Astrocyte (in vitro differentiated cells and primary cell): Measurements from ENCODE around the gene INPP5A. TPM values are rescaled to one million over a fixed set of nuclear protein-coding genes. Genes with fewer than 3 reads are reported as not detected.

Experiments used
- DNase-seq: peaks from one replicate; pipeline ENCODE4 v3.0.0-alpha.2; 2010; ENCODE audit warnings: low read depth
- FAIRE-seq: peaks from 2 replicates; lab custom pipeline; 2011; peaks lifted over from hg19 to GRCh38; lab: Jason Lieb, UNC
- H2AFZ ChIP-seq: 2 replicates; pipeline ENCODE4 v1.6.0; 2012; ENCODE audit warnings: low read depth, low read length, inconsistent platforms
- H3K27ac ChIP-seq: 2 replicates; pipeline ENCODE4 v1.5.1; 2011; ENCODE audit warnings: low read depth, low read length, inconsistent platforms
- H3K27me3 ChIP-seq: 2 replicates; pipeline ENCODE4 v1.6.0; 2011; ENCODE audit warnings: low read length, inconsistent platforms; ENCODE audit not compliant: insufficient read depth
- H3K36me3 ChIP-seq: 2 replicates; pipeline ENCODE4 v1.5.1; 2011; ENCODE audit warnings: low read length, inconsistent platforms; ENCODE audit not compliant: insufficient read depth
- H3K4me1 ChIP-seq: 2 replicates; pipeline ENCODE4 v1.5.1; 2011; ENCODE audit warnings: low read length, inconsistent platforms; ENCODE audit not compliant: insufficient read depth
- H3K4me2 ChIP-seq: 2 replicates; pipeline ENCODE4 v1.6.0; 2012; ENCODE audit warnings: low read length, inconsistent platforms
- H3K4me3 ChIP-seq: 2 replicates; pipeline ENCODE4 v1.5.1; 2011; ENCODE audit warnings: low read depth, mild to moderate bottlenecking, low read length, inconsistent platforms; ENCODE audit not compliant: insufficient read depth
- H3K79me2 ChIP-seq: 2 replicates; pipeline ENCODE4 v1.6.0; 2012; ENCODE audit warnings: mild to moderate bottlenecking, low read length, inconsistent platforms; ENCODE audit not compliant: insufficient read depth
- H3K9ac ChIP-seq: 2 replicates; pipeline ENCODE4 v1.6.0; 2012; ENCODE audit warnings: mild to moderate bottlenecking, low read length, inconsistent platforms
- H3K9me3 ChIP-seq: 2 replicates; pipeline ENCODE4 v1.5.1; 2012; ENCODE audit warnings: low read depth, mild to moderate bottlenecking, low read length, inconsistent platforms; ENCODE audit not compliant: insufficient read depth
- H4K20me1 ChIP-seq: 2 replicates; pipeline ENCODE4 v1.6.0; 2012; ENCODE audit warnings: low read length, inconsistent platforms; ENCODE audit not compliant: insufficient read depth
- H3K27ac Mint-ChIP-seq: one replicate; pipeline ENCODE4 v1.8.0; 2021; ENCODE audit warnings: mild to moderate bottlenecking, mixed read lengths; ENCODE audit not compliant: unreplicated experiment
- H3K27me3 Mint-ChIP-seq: one replicate; pipeline ENCODE4 v1.8.0; 2021; ENCODE audit warnings: low read depth, mixed read lengths; ENCODE audit not compliant: unreplicated experiment
- H3K36me3 Mint-ChIP-seq: one replicate; pipeline ENCODE4 v1.8.0; 2021; ENCODE audit warnings: low read depth, mixed read lengths; ENCODE audit not compliant: unreplicated experiment
- H3K4me1 Mint-ChIP-seq: one replicate; pipeline ENCODE4 v1.8.0; 2021; ENCODE audit warnings: low read depth, mixed read lengths; ENCODE audit not compliant: unreplicated experiment
- H3K4me3 Mint-ChIP-seq: one replicate; pipeline ENCODE4 v1.8.0; 2021; ENCODE audit warnings: mild to moderate bottlenecking, moderate library complexity, mixed read lengths; ENCODE audit not compliant: unreplicated experiment
- H3K9me3 Mint-ChIP-seq: one replicate; pipeline ENCODE4 v1.8.0; 2021; ENCODE audit warnings: mild to moderate bottlenecking, mixed read lengths; ENCODE audit not compliant: unreplicated experiment
- CTCF ChIP-seq: IDR thresholded peaks from 2 replicates; pipeline ENCODE4 v1.5.1; 2011; ENCODE audit warnings: low read depth, mild to moderate bottlenecking, inconsistent platforms, low read length, moderate library complexity; ENCODE audit not compliant: insufficient read depth
- EZH2 ChIP-seq: IDR thresholded peaks from 2 replicates; pipeline ENCODE4 v1.6.1; 2012; ENCODE audit warnings: mild to moderate bottlenecking, low read length, inconsistent platforms; ENCODE audit not compliant: insufficient read depth
- total RNA-seq: library from RNA; stranded (reverse); gene quantifications from 2 replicates; pipeline ENCODE4 v1.2.1, GENCODE V29; 2021

INPP5A gene
- total RNA-seq, 1 donor from 2014 or later, result 39.1 TPM

- peaks cover 2% of the 10 kb centered on the region for H3K79me2 ChIP-seq
- DNase-seq (no peak), FAIRE-seq (no peak)
- no peak for TF ChIP-seq CTCF
- no peak for TF ChIP-seq EZH2
- Mint-ChIP-seq H3K27ac (no peak overlapping the region), H3K4me1 (peaks cover 4% of the 10 kb centered on the region), H3K9me3 (peaks cover 8% of the 10 kb centered on the region), H3K36me3 (peaks cover 23% of the 10 kb centered on the region), H3K27me3 (no peaks in the 10 kb centered on the region), H3K4me3 (no peak overlapping the region)
- H3K27me3 ChIP-seq, result no peaks in the 10 kb centered on the region
- no peak overlapping the region for H3K4me3 ChIP-seq
- no peak overlapping the region for H3K27ac ChIP-seq
- peaks cover 10% of the 10 kb centered on the region for H3K4me1 ChIP-seq
- H2AFZ ChIP-seq, result no peak overlapping the region
- H3K4me2 ChIP-seq, result no peak overlapping the region
- H3K9me3 ChIP-seq, result no peaks in the 10 kb centered on the region
- H3K36me3 ChIP-seq, result peaks cover 3% of the 10 kb centered on the region
- no peak overlapping the region for H3K9ac ChIP-seq
- H4K20me1 ChIP-seq, result no peaks in the 10 kb centered on the region
These were observed 160.1 kb downstream of the INPP5A start for GRCh38 chr10:132697578-132698200.

GRCh38 chr10:132698211-132698751 is 160.7 kb downstream of the INPP5A start:
- H3K9me3 ChIP-seq, result no peaks in the 10 kb centered on the region
- peak overlapping the region; percentile 75 for H3K27ac Mint-ChIP-seq
- no peak for DNase-seq
- no peaks in the 10 kb centered on the region for H3K27me3 ChIP-seq
- H3K79me2 ChIP-seq, result peaks cover 2% of the 10 kb centered on the region
- peaks cover 4% of the 10 kb centered on the region for H3K4me1 Mint-ChIP-seq
- no peak overlapping the region for H3K9ac ChIP-seq
- peaks cover 10% of the 10 kb centered on the region for H3K4me1 ChIP-seq
- H4K20me1 ChIP-seq, result no peaks in the 10 kb centered on the region
- H2AFZ ChIP-seq, result no peak overlapping the region
- no peak for TF ChIP-seq EZH2
- TF ChIP-seq CTCF, result no peak
- no peak overlapping the region for H3K4me3 ChIP-seq
- no peak for FAIRE-seq
- H3K4me2 ChIP-seq, result no peak overlapping the region
- H3K36me3 Mint-ChIP-seq, result peaks cover 24% of the 10 kb centered on the region
- H3K4me3 Mint-ChIP-seq, result no peak overlapping the region
- no peak overlapping the region for H3K27ac ChIP-seq
- peaks cover 5% of the 10 kb centered on the region for H3K36me3 ChIP-seq
- peaks cover 8% of the 10 kb centered on the region for H3K9me3 Mint-ChIP-seq
- no peaks in the 10 kb centered on the region for H3K27me3 Mint-ChIP-seq
